Smooth muscle cell (in vitro differentiated cells): ENCODE measurements around the gene TRAF7. TPM values are rescaled to one million over a fixed set of nuclear protein-coding genes. Genes with fewer than 3 reads are reported as not detected.
"Not testable (repeated sequence)": the region's sequence is repeated elsewhere in the genome, so short reads cannot be mapped to it uniquely, and the experiment has no call there.

Source experiments
- DNase-seq: peaks from one replicate; lab custom pipeline; 2025; ENCODE audit not compliant: unreplicated experiment; lab: John Stamatoyannopoulos, UW
- H2AFZ ChIP-seq: fragments of 200-600 bp; sonication (generic); 2 replicates; pipeline ENCODE4 v1.6.0; 2016; ENCODE audit warnings: antibody characterized with exemption, low read depth, mild to moderate bottlenecking
- H3F3A ChIP-seq: fragments of 200-600 bp; sonication (generic); 2 replicates; pipeline ENCODE4 v1.6.0; 2017; ENCODE audit warnings: antibody characterized with exemption, low read depth
- H3K27ac ChIP-seq: fragments of 200-600 bp; sonication (generic); 2 replicates; pipeline ENCODE4 v1.5.1; 2016; ENCODE audit warnings: low read depth, mild to moderate bottlenecking
- H3K27me3 ChIP-seq: fragments of 200-600 bp; sonication (generic); 2 replicates; pipeline ENCODE4 v1.6.1; 2016; ENCODE audit warnings: low read depth, mild to moderate bottlenecking
- H3K36me3 ChIP-seq: fragments of 200-600 bp; sonication (generic); 2 replicates; pipeline ENCODE4 v1.5.1; 2016; ENCODE audit warnings: low read depth
- H3K4me1 ChIP-seq: fragments of 200-600 bp; sonication (generic); 2 replicates; pipeline ENCODE4 v1.5.1; 2016; ENCODE audit warnings: low read depth
- H3K4me2 ChIP-seq: fragments of 200-600 bp; sonication (generic); 2 replicates; pipeline ENCODE4 v1.6.0; 2016; ENCODE audit warnings: mild to moderate bottlenecking
- H3K4me3 ChIP-seq: fragments of 200-600 bp; sonication (generic); 2 replicates; pipeline ENCODE4 v1.5.1; 2016; ENCODE audit warnings: mild to moderate bottlenecking
- H3K79me2 ChIP-seq: fragments of 200-600 bp; sonication (generic); 2 replicates; pipeline ENCODE4 v1.6.0; 2016; ENCODE audit warnings: low read depth, mild to moderate bottlenecking
- H3K9ac ChIP-seq: fragments of 200-600 bp; sonication (generic); 2 replicates; pipeline ENCODE4 v1.6.0; 2016; ENCODE audit warnings: low read depth
- H3K9me3 ChIP-seq: fragments of 200-600 bp; sonication (generic); replicated peaks from 2 replicates; pipeline ENCODE4 v1.5.1; 2016; ENCODE audit warnings: low read depth
- H4K20me1 ChIP-seq: fragments of 200-600 bp; sonication (generic); 2 replicates; pipeline ENCODE4 v1.6.0; 2016; ENCODE audit warnings: low read depth
- WGBS: methylation state at CpG from one replicate; pipeline ENCODE4 v1.1.7; 2016; ENCODE audit warnings: low lambda C conversion rate; 5-methylcytosine and 5-hydroxymethylcytosine counted together
- polyA plus RNA-seq: library from polyadenylated mRNA; unstranded; fragments of >200 nt; fragmentation: Nextera tagmentation; extraction: Ambion mirVana; gene quantifications from 2 replicates; pipeline ENCODE4 v1.2.1, GENCODE V29; 2016
- total RNA-seq: library from RNA; depleted of rRNA; stranded (reverse); fragments of >200 nt; gene quantifications from 2 replicates; pipeline ENCODE4 v1.2.3, GENCODE V29; 2014
- TF ChIP-seq, protein P1 (sequence below): fragments of 200-600 bp; sonication (generic); IDR thresholded peaks from 2 replicates; pipeline ENCODE4 v1.5.1; 2017; ENCODE audit warnings: borderline replicate concordance, mild to moderate bottlenecking, antibody characterized with exemption; ENCODE audit not compliant: insufficient read depth, poor library complexity, severe bottlenecking

The TRAF7 gene
- total and polyA plus RNA-seq, 2 experiments from 2014 or later, result 27.5 to 52.6 TPM

DNA sequence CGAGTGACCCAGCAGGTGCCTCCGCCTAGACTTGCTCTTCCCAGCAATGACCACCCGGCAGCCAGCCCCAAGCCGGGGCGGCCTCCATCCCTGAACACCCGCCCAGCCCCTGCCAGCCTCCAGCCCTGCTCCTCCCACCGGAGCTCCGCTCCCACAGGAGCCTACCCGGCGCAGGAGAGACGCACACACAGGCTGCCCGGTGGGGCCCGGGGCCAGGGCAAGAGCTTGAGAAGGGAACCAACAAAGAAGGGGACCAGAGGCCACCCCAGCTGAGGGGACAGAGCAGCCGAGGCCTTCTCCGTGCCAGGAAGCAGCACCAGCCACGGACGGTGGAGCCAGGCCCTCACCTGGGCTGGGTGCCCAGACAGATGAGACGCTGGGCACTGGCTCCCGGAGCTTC is 33.7 kb upstream of the TRAF7 start:
- Histone ChIP-seq H2AFZ (no peak overlapping the region), H3K27me3 (no peaks in the 10 kb centered on the region), H3K27ac (no peak overlapping the region), H3K4me2 (no peak overlapping the region), H3K4me1 (peaks cover 13% of the 10 kb centered on the region), H3K36me3 (no peaks in the 10 kb centered on the region), H4K20me1 (peaks cover 27% of the 10 kb centered on the region), H3K4me3 (no peak overlapping the region), H3K9ac (no peak overlapping the region), H3K9me3 (no peaks in the 10 kb centered on the region), H3F3A (no peaks in the 10 kb centered on the region), H3K79me2 (peaks cover 51% of the 10 kb centered on the region)
- TF ChIP-seq, protein P1, sequence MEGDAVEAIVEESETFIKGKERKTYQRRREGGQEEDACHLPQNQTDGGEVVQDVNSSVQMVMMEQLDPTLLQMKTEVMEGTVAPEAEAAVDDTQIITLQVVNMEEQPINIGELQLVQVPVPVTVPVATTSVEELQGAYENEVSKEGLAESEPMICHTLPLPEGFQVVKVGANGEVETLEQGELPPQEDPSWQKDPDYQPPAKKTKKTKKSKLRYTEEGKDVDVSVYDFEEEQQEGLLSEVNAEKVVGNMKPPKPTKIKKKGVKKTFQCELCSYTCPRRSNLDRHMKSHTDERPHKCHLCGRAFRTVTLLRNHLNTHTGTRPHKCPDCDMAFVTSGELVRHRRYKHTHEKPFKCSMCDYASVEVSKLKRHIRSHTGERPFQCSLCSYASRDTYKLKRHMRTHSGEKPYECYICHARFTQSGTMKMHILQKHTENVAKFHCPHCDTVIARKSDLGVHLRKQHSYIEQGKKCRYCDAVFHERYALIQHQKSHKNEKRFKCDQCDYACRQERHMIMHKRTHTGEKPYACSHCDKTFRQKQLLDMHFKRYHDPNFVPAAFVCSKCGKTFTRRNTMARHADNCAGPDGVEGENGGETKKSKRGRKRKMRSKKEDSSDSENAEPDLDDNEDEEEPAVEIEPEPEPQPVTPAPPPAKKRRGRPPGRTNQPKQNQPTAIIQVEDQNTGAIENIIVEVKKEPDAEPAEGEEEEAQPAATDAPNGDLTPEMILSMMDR, result no peak
- DNase-seq, result no peak
- WGBS, result 92% methylated on average over 19 of the region's 19 CpGs

DNA sequence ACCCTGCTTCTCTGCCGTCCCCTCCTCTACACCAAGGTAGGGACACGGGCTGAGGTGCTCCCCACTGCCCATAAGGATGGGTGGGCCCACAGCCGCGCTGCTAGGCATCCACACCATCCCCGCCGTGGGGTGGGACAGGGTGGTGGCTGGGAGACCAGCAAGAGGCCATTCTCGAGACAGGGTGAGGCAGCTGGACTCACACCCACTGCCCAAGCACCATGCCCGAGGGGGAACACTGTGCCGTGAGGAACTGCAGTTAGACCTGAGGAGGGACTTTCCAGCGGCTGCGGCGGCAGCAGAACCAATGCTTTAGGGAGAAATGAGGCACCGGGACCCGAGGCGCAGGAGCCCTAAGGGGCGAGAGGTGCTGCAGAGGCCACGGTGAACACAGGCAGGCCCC is 33.2 kb upstream of the TRAF7 start:
- H3K4me1 ChIP-seq, result peaks cover 13% of the 10 kb centered on the region
- H3K9me3 ChIP-seq, result no peaks in the 10 kb centered on the region
- H3K9ac ChIP-seq, result no peak overlapping the region
- H2AFZ ChIP-seq, result no peak overlapping the region
- 94% methylated on average over 15 of the region's 17 CpGs for WGBS
- peaks cover 51% of the 10 kb centered on the region for H3K79me2 ChIP-seq
- no peak for DNase-seq
- H3K27ac ChIP-seq, result no peak overlapping the region
- TF ChIP-seq, protein P1, result no peak
- H3K4me3 ChIP-seq, result no peak overlapping the region
- no peaks in the 10 kb centered on the region for H3K36me3 ChIP-seq
- peaks cover 27% of the 10 kb centered on the region for H4K20me1 ChIP-seq
- no peaks in the 10 kb centered on the region for H3K27me3 ChIP-seq
- H3K4me2 ChIP-seq, result no peak overlapping the region
- no peaks in the 10 kb centered on the region for H3F3A ChIP-seq

- not testable (repeated sequence) for H3F3A ChIP-seq, H3K9ac ChIP-seq, H3K27ac ChIP-seq, H3K9me3 ChIP-seq, H3K4me3 ChIP-seq, H2AFZ ChIP-seq, DNase-seq, H3K4me2 ChIP-seq, H3K36me3 ChIP-seq, H3K27me3 ChIP-seq
- H3K4me1 ChIP-seq, result peaks cover 13% of the 10 kb centered on the region
- 95% methylated on average over 8 of the region's 26 CpGs for WGBS
- H4K20me1 ChIP-seq, result peaks cover 27% of the 10 kb centered on the region
- peaks cover 50% of the 10 kb centered on the region for H3K79me2 ChIP-seq
These were observed 32.5 kb upstream of the TRAF7 start for GRCh38 chr16:2122934-2123683.

DNA sequence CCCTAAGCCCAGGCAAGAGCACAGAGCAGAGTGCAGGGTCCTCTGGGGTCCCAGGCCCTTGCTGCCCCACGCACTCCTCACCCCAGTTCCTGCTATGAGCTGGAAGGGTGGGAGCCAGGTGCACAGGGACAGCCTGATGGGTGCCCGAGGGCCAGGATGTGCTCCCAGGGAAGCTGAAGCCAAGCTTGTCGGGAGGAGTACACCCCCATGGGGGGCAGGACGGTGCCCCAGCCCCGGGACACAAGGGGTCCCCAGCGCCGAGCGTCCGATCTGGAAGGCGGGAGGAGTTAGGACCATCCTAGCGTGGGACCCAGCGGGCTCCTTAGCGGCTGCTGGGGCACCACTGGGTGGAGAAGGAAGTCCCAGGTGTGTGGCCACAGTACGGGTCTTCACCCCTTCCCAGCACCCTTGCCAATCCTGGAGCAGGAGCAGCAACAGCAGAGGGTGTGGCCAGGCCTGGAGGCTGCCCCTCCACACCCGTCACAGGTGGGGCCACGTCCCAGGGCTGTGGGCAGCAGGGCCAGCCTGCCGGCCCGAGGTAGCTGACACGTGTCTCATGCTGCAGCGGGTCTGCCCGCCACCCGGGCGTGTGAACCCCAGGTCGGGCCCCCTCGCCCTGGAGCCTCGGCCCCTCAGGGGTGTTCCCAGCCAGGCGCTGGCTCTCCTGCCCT is 31.7 kb upstream of the TRAF7 start:
- not testable (repeated sequence) for H2AFZ ChIP-seq, H3K9me3 ChIP-seq, DNase-seq, H3K36me3 ChIP-seq, H3K9ac ChIP-seq, H3F3A ChIP-seq, H3K27me3 ChIP-seq
- H3K79me2 ChIP-seq, result peaks cover 48% of the 10 kb centered on the region
- peaks cover 34% of the 10 kb centered on the region for H4K20me1 ChIP-seq
- peak overlapping the region; percentile 91 for H3K27ac ChIP-seq
- H3K4me1 ChIP-seq, result peaks cover 13% of the 10 kb centered on the region
- WGBS, result 47% methylated on average over 16 of the region's 27 CpGs
- H3K4me3 ChIP-seq, result peak overlapping the region; percentile 36
- peak overlapping the region; percentile 85 for H3K4me2 ChIP-seq

DNA sequence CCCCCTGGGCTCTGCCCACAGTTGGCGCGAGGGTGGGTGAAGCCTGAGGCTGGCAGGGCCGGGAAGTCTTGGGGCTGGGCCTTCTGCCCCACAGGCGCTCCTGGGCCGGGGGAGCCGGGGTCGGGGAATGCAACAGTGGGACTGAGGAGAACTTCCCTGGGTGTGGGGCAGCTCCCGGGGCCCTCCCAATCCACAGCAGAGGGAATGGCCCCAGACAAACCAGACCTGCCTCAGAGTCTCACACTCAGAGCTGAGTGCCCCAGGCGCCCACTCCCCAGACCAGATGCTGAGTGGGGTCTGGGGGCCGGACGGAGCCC is 31.2 kb upstream of the TRAF7 start:
- 23% methylated on average over 8 of the region's 11 CpGs for WGBS
- peaks cover 37% of the 10 kb centered on the region for H4K20me1 ChIP-seq
- peak overlapping the region; percentile 85 for H3K4me2 ChIP-seq
- not testable (repeated sequence) for H3F3A ChIP-seq, H2AFZ ChIP-seq, H3K36me3 ChIP-seq, DNase-seq, H3K9me3 ChIP-seq, H3K27me3 ChIP-seq
- H3K9ac ChIP-seq, result peak overlapping the region; percentile 89
- H3K27ac ChIP-seq, result peak overlapping the region; percentile 91
- peaks cover 13% of the 10 kb centered on the region for H3K4me1 ChIP-seq
- H3K79me2 ChIP-seq, result peaks cover 45% of the 10 kb centered on the region
- H3K4me3 ChIP-seq, result peak overlapping the region; percentile 36

GRCh38 chr16:2124694-2125444 is 30.7 kb upstream of the TRAF7 start:
- Histone ChIP-seq H3K4me1 (peaks cover 13% of the 10 kb centered on the region), H3K4me3 (peak overlapping the region; percentile 36), H3K79me2 (peaks cover 44% of the 10 kb centered on the region), H3K27ac (peak overlapping the region; percentile 91), H3K4me2 (peak overlapping the region; percentile 85), H4K20me1 (peaks cover 43% of the 10 kb centered on the region), H3K9ac (peak overlapping the region; percentile 89)
- DNase-seq, result peak; percentile 59
- not testable (repeated sequence) for H3K36me3 ChIP-seq, H3K9me3 ChIP-seq, H3K27me3 ChIP-seq, H3F3A ChIP-seq, H2AFZ ChIP-seq
- WGBS, result 3% methylated on average over 30 of the region's 37 CpGs
